HG03280 (cell line): Measurements from ENCODE around the gene ZNF581.

ENCODE experiments used
- ATAC-seq: cut with Tn5 transposase; IDR thresholded peaks from one replicate; pipeline ENCODE4 v1.9.1; 2021; ENCODE audit warnings: mild to moderate bottlenecking, moderate library complexity; ENCODE audit not compliant: unreplicated experiment

The ZNF581 gene

GRCh38 chr19:55611300-55611982 is 32.0 kb upstream of the ZNF581 start:
- no peak for ATAC-seq

GRCh38 chr19:55611983-55612645 is 31.3 kb upstream of the ZNF581 start:
- ATAC-seq, result no peak

GRCh38 chr19:55613396-55613795 is 30.1 kb upstream of the ZNF581 start:
- ATAC-seq, result no peak

GRCh38 chr19:55613930-55614710 is 29.3 kb upstream of the ZNF581 start:
- no peak for ATAC-seq

GRCh38 chr19:55614711-55615542 is 28.5 kb upstream of the ZNF581 start:
- ATAC-seq, result no peak

- no peak for ATAC-seq
Observed at GRCh38 chr19:55615543-55616394, 27.7 kb upstream of the ZNF581 start.

- ATAC-seq, result no peak
Observed at GRCh38 chr19:55616395-55616875, 27.0 kb upstream of the ZNF581 start.

GRCh38 chr19:55617426-55617825 is 26.0 kb upstream of the ZNF581 start:
- ATAC-seq, result no peak

GRCh38 chr19:55618426-55618825 is 25.0 kb upstream of the ZNF581 start:
- ATAC-seq, result no peak

- no peak for ATAC-seq
Observed at GRCh38 chr19:55619286-55619685, 24.2 kb upstream of the ZNF581 start.

GRCh38 chr19:55620410-55621204 is 22.8 kb upstream of the ZNF581 start:
- no peak for ATAC-seq

- ATAC-seq, result no peak
Observed at GRCh38 chr19:55621205-55621672, 22.2 kb upstream of the ZNF581 start.

- ATAC-seq, result no peak
Observed at GRCh38 chr19:55621673-55622231, 21.7 kb upstream of the ZNF581 start.

- no peak for ATAC-seq
Observed at GRCh38 chr19:55622242-55622969, 21.0 kb upstream of the ZNF581 start.

GRCh38 chr19:55623130-55623529 is 20.3 kb upstream of the ZNF581 start:
- ATAC-seq, result no peak

GRCh38 chr19:55623561-55623960 is 19.9 kb upstream of the ZNF581 start:
- no peak for ATAC-seq

- peak; percentile 64 for ATAC-seq
Observed at GRCh38 chr19:55624109-55625003, 19.1 kb upstream of the ZNF581 start, which contains the start of gene ZNF784. ZNF784 (minus strand) TSS chr19:55624566; CDS start chr19:55624561, 5 bp downstream.
